Uterus (tissue), 2 donors: ENCODE measurements around the gene KLRF2.

Source experiments
- POLR2A ChIP-seq, 2 donors: fragments of 450-650 bp; IDR thresholded peaks; one replicate each; pipeline ENCODE4 v1.6.1; 2016; ENCODE audit warnings: antibody characterized with exemption in 2 of 2, mild to moderate bottlenecking in 1 of 2, moderate library complexity in 1 of 2
- TF ChIP-seq, protein P1 (sequence below), 4 experiments: fragments of 200-600 bp in 2 of 4; fragments of 450-650 bp in 2 of 4; sonication (generic) in 2 of 4; IDR thresholded peaks; one replicate each; pipeline ENCODE4 v1.5.1; 2016 to 2019; ENCODE audit warnings: antibody characterized with exemption in 4 of 4, mild to moderate bottlenecking in 2 of 4, moderate library complexity in 1 of 4

DNA sequence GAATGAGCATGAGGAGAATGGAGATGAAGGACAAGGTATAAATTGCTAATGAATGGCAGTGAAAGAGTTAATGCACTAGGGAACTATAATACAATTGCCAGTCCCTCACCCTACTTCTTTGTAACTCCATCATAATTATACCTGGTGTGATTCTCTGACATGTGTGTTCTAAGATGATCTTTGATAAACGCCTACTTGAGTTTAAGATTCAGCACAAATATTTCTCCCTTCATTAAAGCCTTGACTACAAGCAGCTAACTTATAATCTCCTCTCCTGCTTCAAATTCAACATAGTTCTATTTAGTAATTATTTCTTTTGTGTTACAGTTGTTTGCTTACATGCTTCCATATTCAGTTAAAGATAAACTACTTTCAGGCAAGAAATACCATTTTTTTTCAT is 60.5 kb downstream of the KLRF2 start:
- TF ChIP-seq, protein P1, sequence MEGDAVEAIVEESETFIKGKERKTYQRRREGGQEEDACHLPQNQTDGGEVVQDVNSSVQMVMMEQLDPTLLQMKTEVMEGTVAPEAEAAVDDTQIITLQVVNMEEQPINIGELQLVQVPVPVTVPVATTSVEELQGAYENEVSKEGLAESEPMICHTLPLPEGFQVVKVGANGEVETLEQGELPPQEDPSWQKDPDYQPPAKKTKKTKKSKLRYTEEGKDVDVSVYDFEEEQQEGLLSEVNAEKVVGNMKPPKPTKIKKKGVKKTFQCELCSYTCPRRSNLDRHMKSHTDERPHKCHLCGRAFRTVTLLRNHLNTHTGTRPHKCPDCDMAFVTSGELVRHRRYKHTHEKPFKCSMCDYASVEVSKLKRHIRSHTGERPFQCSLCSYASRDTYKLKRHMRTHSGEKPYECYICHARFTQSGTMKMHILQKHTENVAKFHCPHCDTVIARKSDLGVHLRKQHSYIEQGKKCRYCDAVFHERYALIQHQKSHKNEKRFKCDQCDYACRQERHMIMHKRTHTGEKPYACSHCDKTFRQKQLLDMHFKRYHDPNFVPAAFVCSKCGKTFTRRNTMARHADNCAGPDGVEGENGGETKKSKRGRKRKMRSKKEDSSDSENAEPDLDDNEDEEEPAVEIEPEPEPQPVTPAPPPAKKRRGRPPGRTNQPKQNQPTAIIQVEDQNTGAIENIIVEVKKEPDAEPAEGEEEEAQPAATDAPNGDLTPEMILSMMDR (IDR thresholded peaks at IDR 0.05): no peak
- no peak for TF ChIP-seq POLR2A (IDR thresholded peaks at IDR 0.05)
